ENCODE measurements around the gene DHX30. TPM values are rescaled to one million over a fixed set of nuclear protein-coding genes. Genes with fewer than 3 reads are reported as not detected.
A peak's percentile ranks its signal among the peaks of the same experiment; 100 is the strongest.

The DHX30 gene
- total RNA-seq, 6 experiments from 2014 or later: 54.1 to 64.0 (median 58.4) TPM

- no peak for DNase-seq
- Mint-ChIP-seq H3K27ac (no peak overlapping the region), H3K27me3 (ENCODE audit: insufficient read depth) (peaks cover under 1% of the 10 kb centered on the region), H3K4me3 (no peak overlapping the region), H3K36me3 (ENCODE audit: low read depth) (peaks cover 34% of the 10 kb centered on the region), H3K4me1 (ENCODE audit: low read depth) (no peaks in the 10 kb centered on the region), H3K9me3 (no peaks in the 10 kb centered on the region)
- TF ChIP-seq, protein P1, sequence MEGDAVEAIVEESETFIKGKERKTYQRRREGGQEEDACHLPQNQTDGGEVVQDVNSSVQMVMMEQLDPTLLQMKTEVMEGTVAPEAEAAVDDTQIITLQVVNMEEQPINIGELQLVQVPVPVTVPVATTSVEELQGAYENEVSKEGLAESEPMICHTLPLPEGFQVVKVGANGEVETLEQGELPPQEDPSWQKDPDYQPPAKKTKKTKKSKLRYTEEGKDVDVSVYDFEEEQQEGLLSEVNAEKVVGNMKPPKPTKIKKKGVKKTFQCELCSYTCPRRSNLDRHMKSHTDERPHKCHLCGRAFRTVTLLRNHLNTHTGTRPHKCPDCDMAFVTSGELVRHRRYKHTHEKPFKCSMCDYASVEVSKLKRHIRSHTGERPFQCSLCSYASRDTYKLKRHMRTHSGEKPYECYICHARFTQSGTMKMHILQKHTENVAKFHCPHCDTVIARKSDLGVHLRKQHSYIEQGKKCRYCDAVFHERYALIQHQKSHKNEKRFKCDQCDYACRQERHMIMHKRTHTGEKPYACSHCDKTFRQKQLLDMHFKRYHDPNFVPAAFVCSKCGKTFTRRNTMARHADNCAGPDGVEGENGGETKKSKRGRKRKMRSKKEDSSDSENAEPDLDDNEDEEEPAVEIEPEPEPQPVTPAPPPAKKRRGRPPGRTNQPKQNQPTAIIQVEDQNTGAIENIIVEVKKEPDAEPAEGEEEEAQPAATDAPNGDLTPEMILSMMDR (IDR thresholded peaks at IDR 0.05): no peak
Measured at GRCh38 chr3:47841786-47842349, 38.9 kb downstream of the DHX30 start.

- H3K36me3 Mint-ChIP-seq (ENCODE audit: low read depth): peaks cover 31% of the 10 kb centered on the region
- H3K27ac Mint-ChIP-seq: no peak overlapping the region
- H3K4me3 Mint-ChIP-seq: no peak overlapping the region
- H3K27me3 Mint-ChIP-seq (ENCODE audit: insufficient read depth): peaks cover 27% of the 10 kb centered on the region
- TF ChIP-seq, protein P1 (IDR thresholded peaks at IDR 0.05): no peak
- no peaks in the 10 kb centered on the region for H3K4me1 Mint-ChIP-seq (ENCODE audit: low read depth)
- no peaks in the 10 kb centered on the region; the same call in 1 of the 2 replicates for H3K9me3 Mint-ChIP-seq
- no peak for DNase-seq
Measured at GRCh38 chr3:47846186-47846879, 43.4 kb downstream of the DHX30 start.

DNA sequence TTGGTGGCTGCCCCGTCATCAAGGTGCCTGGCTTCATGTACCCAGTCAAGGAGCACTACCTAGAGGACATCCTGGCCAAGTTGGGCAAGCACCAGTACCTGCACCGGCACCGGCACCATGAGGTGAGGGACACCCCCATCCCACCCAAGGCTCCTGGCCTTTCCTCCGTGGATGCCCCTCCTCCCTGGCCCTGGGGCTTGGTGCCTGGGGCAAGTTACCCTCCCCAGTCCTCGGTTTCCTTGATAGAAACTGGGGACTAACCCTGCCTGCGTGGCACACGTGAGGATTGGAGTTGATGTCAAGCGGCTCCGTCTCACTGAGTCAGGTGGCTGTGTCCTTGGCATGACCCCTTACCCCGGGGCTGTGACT, 43.9 kb downstream of the DHX30 start:
- H3K4me3 Mint-ChIP-seq: no peak overlapping the region
- H3K4me1 Mint-ChIP-seq (ENCODE audit: low read depth): no peaks in the 10 kb centered on the region
- TF ChIP-seq, protein P1 (IDR thresholded peaks at IDR 0.05): no peak
- H3K9me3 Mint-ChIP-seq: no peaks in the 10 kb centered on the region; the same call in 1 of the 2 replicates
- H3K27me3 Mint-ChIP-seq (ENCODE audit: insufficient read depth): peaks cover 32% of the 10 kb centered on the region
- peaks cover 26% of the 10 kb centered on the region for H3K36me3 Mint-ChIP-seq (ENCODE audit: low read depth)
- no peak for DNase-seq
- H3K27ac Mint-ChIP-seq: no peak overlapping the region

GRCh38 chr3:47847260-47847659, 44.3 kb downstream of the DHX30 start:
- DNase-seq: no peak
- Mint-ChIP-seq H3K27ac (no peak overlapping the region), H3K4me1 (ENCODE audit: low read depth) (no peaks in the 10 kb centered on the region), H3K4me3 (no peak overlapping the region), H3K36me3 (ENCODE audit: low read depth) (peaks cover 26% of the 10 kb centered on the region), H3K27me3 (ENCODE audit: insufficient read depth) (peaks cover 32% of the 10 kb centered on the region), H3K9me3 (no peaks in the 10 kb centered on the region; the same call in 1 of the 2 replicates)
- TF ChIP-seq, protein P1 (IDR thresholded peaks at IDR 0.05): no peak

DNA sequence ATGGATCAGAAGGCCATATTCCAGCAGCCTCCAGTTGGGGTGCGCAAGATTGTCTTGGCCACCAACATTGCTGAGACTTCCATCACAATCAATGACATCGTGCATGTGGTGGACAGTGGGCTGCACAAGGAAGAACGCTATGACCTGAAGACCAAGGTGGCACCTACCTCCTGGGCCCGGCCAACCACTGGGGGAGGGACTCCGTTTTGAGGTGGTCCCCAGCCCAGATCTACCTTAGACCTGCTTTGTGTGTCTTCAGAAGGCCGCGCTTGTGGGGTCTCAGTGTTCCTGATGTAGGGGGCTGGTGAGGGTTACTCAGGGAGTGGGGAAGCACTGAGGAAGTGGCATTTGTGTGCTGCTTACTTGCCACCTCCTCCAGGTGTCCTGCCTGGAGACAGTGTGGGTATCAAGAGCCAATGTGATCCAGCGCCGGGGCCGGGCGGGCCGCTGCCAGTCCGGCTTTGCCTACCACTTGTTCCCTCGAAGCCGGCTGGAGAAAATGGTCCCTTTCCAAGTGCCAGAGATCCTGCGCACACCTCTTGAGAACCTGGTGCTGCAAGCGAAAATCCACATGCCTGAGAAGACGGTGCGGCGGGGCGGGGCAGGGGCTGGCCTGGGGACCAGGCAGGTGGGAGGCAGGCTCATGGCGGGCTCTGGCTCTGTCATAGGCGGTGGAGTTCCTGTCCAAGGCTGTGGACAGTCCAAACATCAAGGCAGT, 45.0 kb downstream of the DHX30 start:
- DNase-seq: no peak
- peaks cover 24% of the 10 kb centered on the region for H3K36me3 Mint-ChIP-seq (ENCODE audit: low read depth)

More for the DNA sequence above, 45.0 kb downstream of the DHX30 start:
- Mint-ChIP-seq H3K4me3 (no peak overlapping the region), H3K27me3 (ENCODE audit: insufficient read depth) (peaks cover 32% of the 10 kb centered on the region), H3K9me3 (no peaks in the 10 kb centered on the region; the same call in 1 of the 2 replicates), H3K4me1 (ENCODE audit: low read depth) (no peaks in the 10 kb centered on the region), H3K27ac (peak overlapping the region; percentile 26; the same call in 1 of the 2 replicates)
- TF ChIP-seq, protein P1 (IDR thresholded peaks at IDR 0.05): no peak
